GM18517 (cell line): ENCODE measurements around the gene OSBPL6.

Experiments used
- ATAC-seq: cut with Tn5 transposase; IDR thresholded peaks from one replicate; pipeline ENCODE4 v1.9.1; 2021; ENCODE audit warnings: mild to moderate bottlenecking, moderate library complexity; ENCODE audit not compliant: unreplicated experiment

The OSBPL6 gene

DNA sequence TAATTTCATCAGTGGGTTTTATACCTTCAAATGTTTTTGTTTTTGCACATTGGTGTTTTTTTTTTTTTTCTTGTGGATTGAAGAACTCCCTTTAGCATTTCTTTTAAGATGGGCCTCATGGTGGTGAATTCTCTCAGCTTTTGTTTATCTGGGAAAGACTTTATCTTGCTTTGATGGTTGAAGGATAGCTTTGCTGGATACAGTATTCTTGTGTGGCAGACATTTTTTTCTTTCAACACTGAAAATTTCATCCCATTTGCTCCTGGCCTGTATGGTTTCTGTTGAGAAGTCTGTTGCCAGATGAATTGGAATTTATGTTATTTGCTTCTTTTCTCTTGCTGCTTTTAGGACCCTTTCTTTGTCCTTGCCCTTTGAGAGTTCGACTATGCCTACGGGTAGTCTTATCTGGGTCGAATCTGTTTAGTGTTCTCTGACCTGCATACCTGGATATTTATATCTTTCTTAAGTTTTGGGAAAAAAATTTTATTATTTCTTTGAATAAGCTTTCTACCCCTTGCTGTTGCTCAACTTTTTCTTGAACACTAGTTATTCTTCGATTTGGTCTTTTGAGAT lies 231.0 kb downstream of the OSBPL6 start:
- ATAC-seq: no peak

DNA sequence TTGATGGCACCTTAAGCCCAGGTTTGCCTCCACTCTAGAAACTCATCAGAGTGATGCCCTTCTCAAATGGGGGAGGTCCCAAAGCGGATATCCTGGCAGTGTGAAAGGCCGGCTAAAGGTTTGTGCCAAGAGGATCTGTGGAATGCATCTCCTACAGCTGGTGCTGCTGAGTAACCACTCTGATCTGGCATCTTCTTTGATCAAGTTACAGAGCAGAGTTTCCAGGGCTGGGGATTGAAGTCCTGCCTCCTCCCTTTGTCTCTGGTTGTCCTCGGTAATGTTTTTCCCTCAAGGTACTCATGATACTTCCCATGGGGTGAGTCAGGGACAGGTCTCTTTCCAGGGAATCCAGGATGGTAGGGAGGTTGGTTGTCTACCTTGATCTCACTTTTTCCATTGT lies 232.1 kb downstream of the OSBPL6 start:
- no peak for ATAC-seq

DNA sequence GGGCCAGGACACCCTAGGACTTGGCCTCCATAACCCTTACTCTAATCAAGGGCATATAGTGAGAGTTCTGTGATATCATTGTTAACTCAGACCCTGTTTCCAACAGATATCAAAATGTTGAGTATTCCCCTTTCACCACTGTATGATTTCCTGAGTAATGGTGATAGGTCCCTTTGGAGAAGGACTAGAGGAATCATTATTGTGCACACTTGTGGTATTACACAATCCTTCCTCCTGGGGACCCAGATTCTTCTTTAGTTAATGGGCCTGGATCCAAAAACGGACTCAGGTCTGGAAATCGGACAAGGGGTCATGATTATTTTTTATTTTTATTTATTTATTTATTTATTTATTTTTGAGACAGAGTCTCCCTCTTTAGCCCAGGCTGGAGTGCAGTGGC lies 233.1 kb downstream of the OSBPL6 start:
- ATAC-seq: no peak

- no peak for ATAC-seq
Observed at GRCh38 chr2:178428396-178428806, 234.1 kb downstream of the OSBPL6 start.

- no peak for ATAC-seq
Observed at GRCh38 chr2:178429336-178429735, 235.0 kb downstream of the OSBPL6 start.

GRCh38 chr2:178436662-178437061 lies 242.3 kb downstream of the OSBPL6 start:
- ATAC-seq: no peak

GRCh38 chr2:178441426-178441825 lies 247.1 kb downstream of the OSBPL6 start:
- ATAC-seq: no peak

DNA sequence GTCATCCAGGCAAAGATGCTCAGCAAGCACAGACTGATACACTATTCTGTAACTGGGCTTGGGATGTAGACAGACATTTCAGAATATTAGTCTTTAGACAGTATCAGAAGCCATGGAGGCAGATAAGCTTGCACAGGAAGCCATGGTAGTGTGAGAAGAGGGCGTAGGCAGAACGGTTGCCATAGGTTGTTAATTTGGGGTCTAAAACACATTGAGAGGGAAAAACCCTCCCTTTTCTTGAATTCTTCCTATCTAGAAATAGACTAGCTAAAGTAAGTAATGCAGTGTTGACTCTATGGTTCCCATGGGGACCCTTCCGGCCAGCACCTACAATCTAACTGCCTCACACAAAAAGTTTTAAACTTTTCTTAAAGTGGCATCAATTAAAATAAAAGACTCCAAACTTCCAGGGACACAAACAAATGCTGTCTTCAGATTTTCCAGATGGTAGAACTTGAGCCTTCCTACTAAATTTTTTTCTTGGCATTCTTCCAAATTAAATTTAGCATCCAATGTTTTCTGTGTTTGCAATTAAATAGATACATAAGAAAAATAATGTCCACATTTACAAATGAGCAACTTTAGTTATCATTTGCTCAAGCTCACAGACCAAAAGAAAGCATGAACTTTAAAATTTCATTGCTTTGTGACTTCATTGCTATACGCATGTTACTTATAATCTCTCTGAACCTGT lies 254.8 kb downstream of the OSBPL6 start:
- ATAC-seq: no peak

GRCh38 chr2:178449700-178450523 lies 255.6 kb downstream of the OSBPL6 start:
- peak; percentile 11 for ATAC-seq

GRCh38 chr2:178450524-178450773 lies 256.1 kb downstream of the OSBPL6 start:
- peak; percentile 53 for ATAC-seq

DNA sequence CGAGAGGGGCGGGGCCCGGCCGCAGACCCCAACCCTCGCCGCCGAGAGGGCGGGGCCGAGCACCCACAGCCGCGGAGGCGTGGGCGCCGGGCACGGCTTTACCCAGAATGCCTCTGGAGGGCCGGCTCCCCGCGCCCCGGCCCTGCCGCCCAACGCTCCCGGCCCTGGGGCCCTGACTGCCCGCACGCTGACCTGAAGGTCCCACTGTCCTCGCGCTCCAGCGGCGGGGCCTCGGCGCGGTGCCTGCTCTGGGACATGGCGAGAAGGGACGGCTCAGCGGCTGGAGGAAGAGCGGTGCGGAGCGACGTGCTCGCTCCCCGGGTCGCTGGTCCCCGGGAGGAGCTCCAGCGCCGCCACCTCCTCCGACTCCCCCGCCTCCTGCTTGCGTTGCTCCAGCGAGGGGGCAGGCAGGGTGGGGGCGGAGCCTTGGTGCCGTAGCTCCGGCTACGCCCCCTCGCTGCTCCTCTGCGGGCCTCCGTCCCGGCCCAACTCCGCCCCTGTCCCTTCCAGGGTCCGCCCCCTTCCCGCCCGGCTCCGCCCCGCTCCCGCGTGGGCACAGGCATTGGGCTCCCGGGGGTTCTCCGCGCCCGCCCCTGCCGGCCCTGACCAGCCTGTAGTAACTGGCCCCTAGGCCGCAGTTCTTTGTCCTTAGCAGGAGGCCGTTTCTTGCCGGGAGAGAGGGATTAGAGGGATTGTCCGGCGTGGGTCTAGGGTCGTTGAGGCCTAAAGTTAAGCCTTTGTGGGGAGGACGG lies 256.6 kb downstream of the OSBPL6 start, which contains the start of the genes PJVK and PRKRA:
Gene PJVK, plus strand, starts transcription at position 605 of the 752 bp plus-strand sequence. CDS start 2,032 bp downstream, outside the sequence.
Gene PRKRA, minus strand, starts transcription at position 402 of the 752 bp plus-strand sequence. Its CDS starts 145 bp downstream, at position 257.
- ATAC-seq: peak; percentile 72

- ATAC-seq: no peak
Observed at GRCh38 chr2:178452334-178452733, 258.0 kb downstream of the OSBPL6 start.
